Amniotic stem cell (primary cell): ENCODE data around the gene SAXO2.
"Not testable (repeated sequence)": the region's sequence is repeated elsewhere in the genome, so short reads cannot be mapped to it uniquely, and the experiment has no call there.

Experiments
- DNase-seq: peaks from one replicate; lab custom pipeline; 2025; lab: John Stamatoyannopoulos, UW

The SAXO2 gene

DNA sequence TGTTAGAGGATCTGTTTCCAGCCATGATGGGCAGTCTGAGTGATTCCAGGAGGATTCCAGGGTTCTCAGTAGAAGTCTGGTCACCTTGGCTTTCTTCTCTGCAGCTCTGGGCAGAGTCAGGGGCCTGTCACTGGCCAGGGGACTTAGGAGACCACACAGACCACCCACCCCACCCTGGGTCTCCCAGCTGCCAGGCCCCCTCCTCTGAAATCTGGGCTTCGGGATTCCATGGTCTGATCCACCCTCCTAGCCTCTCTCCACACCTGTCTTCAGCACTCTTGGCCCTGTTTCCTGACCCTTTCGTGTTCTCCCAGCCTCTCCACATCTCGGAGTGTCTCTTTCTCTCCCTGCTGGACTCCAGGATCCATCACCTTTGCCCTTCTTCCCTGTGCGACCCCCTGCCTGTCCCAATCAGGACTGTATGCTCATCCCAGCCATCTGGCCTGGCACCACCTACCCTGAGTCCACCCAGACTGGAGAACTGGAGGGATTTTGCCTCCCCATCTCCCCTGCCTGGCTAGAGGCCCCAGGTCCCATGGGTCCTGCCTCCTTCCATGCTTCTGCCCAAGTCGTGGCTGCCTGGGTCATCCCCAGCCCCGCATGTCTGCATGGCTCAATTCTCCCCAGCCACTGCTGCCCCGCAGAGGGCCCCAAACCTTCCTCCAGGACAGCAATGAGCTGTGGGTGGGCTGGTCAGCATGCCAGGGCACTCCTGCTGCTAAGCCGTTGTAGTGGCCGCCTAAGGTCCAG lies 52.3 kb downstream of the SAXO2 start:
- no peak for DNase-seq

DNA sequence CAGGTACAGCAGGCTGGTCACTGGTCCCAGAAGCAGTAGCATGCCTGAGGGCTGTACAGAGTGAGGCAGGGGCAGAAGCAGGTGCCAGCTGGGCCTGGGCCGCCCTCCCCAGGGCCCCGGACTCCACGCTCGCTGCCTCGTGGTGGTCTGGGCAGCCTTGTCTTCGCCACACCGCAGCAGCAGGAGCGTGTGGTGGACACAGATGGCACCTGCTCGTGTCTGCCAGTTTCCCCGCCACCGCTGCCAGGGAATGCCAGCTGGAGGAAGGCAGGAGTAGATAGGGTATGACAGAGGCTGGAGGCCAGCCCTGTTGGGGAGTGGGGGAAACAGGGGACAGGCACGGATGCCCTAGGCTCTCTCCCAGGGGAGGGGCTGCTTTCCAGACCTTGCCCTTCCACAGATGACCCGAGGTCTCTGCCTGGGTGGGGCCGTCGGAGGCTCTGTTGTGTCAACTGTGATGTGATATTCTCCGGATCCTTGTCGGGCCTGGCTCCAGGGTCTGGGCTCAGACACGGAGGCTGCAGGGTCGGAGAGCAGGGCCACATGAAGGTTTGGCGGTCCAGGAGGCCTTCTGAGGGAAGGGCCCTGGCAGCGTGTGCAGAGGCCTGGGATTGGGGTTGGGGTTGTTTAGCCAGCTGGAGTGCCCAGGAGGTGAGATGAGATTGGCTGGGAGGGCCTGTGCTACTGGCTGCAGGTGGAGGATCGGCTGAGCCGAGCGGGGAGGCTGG lies 53.1 kb downstream of the SAXO2 start:
- DNase-seq, result no peak

DNA sequence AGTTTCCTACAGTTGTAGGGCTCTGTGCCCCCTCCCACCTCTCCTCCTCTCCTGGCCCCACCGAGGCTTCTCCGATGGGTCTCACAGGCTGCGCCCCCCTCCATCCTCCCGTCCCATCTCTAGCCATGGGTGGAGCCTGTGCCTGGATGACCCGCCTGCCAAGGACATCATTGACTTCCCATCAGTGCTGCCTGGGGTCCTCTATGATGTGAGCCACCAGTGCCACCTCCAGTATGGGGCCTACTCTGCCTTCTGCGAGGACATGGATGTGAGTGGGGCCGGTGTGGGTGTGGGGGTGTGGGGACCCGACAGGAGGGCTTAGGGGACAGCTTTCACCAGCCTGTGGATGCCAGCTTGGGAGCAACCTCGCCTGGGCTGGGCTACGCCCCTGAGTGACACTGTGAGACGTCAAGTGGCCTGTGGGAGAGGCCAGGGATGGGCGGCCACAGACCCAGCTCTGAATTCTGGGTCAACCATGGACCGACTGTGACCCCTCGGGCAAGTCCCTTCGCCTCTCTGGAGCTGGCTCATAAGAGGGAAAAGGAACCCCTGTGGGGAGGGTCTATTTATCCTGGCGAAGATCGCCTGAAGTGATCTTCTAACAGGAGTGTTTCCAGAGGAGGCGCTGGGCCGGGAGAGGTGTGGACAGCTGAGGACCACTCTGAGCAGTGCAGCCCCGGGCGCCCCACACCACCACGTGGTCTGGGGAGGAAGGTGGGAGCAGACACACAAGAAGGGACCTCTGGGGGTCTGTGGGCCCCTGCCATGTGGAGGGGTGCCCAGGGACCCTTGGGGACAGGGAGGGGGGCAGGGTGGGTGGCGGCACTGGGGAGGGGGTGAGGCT lies 53.9 kb downstream of the SAXO2 start:
- DNase-seq, result not testable (repeated sequence)

DNA sequence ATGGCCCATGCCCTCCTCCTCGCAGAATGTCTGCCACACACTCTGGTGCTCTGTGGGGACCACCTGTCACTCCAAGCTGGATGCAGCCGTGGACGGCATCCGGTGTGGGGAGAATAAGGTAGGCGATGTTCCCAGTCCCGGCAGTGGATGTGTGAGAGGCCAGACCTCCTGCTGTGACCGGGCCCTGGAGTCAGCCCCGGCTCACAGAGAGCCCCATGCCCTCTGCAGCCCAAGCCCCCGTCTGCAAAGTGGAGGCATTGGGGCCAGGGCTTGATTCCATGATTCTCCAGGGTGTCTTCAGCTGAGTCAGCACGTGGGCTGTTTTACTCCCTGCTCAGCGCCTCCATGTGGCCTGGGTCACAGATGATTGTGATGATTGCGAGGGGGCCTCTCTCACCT lies 54.5 kb downstream of the SAXO2 start:
- DNase-seq, result no peak

DNA sequence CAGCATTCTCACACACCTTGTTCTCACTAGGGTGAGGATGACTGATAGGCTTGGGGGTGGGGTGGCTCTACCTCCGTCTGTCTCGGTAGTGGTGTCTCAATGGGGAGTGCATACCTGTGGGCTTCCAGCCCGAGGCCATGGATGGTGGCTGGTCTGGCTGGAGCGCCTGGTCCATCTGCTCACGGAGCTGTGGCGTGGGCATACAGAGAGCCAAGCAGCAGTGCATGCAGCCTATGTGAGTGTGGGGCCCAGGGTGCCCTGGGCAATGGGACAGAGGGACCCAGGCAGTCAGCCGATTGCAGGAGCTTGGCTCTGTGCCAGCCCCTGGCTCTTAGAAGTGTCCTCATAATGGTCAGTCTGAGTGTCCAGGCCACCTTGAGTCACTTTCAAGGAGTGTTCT lies 54.9 kb downstream of the SAXO2 start:
- DNase-seq, result not testable (repeated sequence)

DNA sequence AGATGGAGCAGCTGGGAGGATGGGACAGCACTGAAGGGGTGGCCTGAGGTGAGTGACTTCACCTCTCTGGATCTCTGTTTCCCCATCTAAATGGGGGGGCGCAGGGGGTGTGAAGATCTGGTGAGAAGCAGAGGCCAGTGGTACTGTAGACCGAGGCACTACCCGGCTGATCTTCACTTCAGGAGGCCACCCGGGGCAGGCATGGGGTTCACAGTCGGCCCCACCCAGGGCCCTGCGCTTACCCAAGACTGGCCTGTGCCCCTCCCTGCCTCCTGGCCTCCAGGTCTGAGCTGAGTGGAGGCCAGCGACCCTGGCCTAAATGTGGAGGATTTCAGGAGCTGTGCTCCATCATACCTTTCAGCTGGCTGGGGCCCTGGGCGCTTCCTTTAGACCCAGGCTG lies 55.7 kb downstream of the SAXO2 start:
- not testable (repeated sequence) for DNase-seq

DNA sequence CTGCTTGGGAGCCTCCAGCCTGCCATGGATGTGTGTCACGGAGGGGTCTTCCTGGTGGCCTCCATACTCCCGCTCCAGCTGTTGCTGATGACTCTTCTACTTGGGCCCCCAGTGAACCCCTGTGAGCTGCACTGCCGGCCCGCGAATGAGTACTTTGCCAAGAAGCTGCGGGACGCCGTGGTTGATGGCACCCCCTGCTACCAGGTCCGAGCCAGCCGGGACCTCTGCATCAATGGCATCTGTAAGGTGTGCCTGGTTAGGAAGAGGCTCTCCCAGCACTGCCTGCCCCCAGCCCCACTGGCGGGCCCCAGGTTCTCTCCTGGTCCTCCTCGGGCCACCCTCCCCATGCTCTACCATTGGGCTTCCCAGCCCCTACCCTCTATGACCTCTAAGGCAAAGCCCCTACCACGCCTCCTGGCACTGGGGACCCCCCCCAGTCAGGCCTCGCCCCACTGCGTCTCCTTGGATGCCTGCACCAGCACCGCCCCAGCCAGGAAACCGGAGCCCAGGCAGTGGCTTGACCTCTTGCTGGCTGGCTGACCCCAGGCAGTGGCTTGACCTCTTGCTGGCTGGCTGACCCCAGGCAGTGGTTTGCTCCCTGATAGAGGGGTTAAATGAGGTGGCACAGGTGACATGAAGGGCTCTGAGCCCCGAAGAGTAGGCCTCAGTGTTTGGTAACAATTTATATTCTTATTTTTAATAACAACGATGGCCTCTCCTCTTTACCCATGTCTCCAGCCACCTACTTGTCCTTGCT lies 57.1 kb downstream of the SAXO2 start:
- DNase-seq, result not testable (repeated sequence)

DNA sequence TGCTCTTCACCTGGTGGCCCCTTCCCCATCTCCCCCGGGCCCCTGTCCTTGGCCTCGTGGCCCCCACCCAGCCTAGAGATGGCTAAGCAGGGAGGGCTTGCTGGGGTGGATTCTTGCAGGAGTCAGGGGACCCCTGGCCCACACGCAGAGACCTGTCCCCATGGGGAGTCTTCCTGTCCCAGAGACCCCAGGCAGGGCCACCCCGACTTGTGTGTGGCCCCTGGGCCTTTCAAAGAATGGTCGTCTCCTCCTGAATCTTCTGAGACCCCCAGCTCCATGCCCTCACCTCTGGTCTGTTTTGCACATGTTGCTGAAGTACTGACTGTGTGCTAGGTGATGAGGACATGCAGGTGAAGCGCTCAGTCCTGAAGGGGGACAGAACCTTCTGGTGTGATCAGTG lies 58.2 kb downstream of the SAXO2 start:
- DNase-seq, result not testable (repeated sequence)

DNA sequence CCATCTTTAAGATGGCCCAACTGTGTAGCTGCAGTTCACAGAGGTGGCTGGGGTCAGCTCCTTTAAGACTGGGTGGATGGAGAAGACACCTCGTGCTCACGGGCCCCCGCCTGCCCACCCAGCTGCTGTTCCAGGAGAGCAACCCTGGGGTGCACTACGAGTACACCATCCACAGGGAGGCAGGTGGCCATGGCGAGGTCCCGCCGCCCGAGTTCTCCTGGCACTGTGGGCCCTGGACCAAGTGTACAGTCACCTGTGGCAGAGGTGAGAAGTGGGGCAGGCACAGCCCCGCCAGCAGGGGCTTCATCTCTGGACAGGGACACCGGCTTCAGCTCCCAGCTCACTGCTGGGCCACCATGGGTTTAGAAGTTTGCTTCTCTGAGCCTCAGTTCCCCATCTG lies 59.9 kb downstream of the SAXO2 start:
- DNase-seq, result not testable (repeated sequence)

DNA sequence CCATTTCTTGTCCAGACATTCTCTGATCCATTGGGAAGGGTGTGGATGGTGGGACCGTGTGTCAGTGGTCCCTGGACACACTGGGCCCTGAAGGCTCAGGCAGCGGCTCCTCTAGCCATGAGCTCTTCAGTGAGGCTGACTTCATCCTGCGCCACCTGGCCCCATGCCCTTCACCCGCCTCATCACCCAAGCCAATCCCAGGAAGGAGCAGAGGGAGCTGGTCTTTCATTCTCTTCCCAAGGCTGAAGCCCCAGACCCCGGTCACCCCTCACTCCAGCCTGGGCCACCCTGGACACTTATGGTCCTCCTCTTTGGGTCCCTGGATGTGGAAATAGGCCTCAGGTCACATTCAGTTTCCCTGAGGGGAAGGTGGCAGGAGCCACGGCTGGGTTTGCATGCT lies 62.2 kb downstream of the SAXO2 start:
- not testable (repeated sequence) for DNase-seq

DNA sequence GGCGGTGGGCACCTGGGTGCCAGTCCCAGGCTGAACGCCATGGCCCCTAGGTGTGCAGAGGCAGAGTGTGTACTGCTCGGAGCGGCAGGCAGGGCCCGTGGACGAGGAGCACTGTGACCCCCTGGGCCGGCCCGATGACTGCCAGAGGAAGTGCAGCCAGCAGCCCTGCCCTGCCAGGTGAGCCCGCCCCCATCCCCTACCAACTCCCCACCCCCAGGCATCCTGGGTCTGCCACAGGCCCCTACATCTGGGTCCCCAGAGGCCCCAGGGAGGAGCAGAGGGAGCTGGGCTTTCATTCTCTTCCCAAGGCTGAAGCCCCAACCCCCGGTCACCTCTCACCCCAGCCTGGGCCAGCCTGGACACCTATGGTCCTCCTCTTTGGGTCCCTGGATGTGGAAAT lies 63.0 kb downstream of the SAXO2 start:
- not testable (repeated sequence) for DNase-seq

DNA sequence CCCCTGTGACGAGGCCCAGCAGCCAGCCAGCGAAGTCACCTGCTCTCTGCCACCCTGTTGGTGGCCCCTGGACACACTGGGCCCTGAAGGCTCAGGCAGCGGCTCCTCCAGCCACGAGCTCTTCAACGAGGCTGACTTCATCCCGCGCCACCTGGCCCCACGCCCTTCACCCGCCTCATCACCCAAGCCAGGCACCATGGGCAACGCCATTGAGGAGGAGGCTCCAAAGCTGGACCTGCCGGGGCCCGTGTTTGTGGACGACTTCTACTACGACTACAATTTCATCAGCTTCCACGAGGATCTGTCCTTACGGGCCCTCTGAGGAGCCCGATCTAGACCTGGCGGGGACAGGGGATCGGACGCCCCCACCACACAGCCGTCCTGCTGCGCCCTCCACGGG lies 64.3 kb downstream of the SAXO2 start:
- not testable (repeated sequence) for DNase-seq

DNA sequence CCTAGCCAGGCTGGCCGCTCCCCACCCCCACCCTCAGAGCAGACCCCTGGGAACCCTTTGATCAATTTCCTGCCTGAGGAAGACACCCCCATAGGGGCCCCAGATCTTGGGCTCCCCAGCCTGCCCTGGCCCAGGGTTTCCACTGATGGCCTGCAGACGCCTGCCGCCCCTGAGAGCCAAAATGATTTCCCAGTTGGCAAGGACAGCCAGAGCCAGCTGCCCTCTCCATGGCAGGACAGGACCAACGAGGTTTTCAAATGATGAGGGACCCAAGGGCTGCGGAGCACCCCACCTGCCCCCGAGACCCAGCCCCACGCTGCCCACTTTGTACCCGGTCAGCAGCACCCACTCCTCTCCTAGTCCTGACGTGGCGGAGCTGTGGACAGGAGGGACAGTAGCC lies 64.8 kb downstream of the SAXO2 start:
- DNase-seq, result not testable (repeated sequence)

DNA sequence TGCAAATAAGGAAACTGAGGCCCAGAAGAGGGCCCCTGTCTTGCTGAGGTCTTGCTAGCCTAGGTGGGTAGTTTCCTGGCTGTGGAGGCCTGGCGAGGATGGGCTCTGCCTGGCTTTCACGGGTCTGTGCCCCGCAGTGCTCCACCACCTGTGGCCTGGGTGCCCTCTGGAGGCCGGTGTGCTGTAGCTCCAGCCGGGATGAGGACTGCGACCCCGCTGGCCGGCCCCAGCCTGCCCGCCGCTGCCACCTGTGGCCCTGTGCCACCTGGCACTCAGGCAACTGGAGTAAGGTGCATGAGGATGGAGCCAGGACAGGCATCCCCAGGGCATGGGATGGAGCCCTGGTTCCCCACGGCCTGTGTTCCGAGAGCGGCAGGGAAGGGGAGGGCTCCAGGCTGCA lies 66.4 kb downstream of the SAXO2 start:
- DNase-seq, result not testable (repeated sequence)

DNA sequence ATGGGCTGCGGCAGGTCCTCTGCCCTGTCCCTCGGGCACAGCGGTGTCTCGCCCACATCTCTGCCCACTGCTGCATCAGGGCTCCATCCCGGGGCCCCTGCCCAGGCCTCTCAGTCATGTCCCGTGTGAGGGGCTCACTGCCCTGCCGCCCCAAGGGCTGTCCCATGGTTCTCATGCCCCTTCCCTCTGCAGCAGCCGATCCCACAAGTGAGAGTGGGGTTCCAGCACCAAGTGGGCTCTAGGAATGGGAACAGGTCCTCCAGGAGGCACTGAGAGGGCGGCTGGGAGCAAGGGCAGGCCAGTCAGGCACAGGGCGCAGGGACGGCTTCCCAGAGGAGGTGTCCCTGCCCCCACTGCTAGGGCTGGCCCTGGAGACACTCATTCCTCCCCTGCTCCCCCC lies 68.3 kb downstream of the SAXO2 start:
- not testable (repeated sequence) for DNase-seq

DNA sequence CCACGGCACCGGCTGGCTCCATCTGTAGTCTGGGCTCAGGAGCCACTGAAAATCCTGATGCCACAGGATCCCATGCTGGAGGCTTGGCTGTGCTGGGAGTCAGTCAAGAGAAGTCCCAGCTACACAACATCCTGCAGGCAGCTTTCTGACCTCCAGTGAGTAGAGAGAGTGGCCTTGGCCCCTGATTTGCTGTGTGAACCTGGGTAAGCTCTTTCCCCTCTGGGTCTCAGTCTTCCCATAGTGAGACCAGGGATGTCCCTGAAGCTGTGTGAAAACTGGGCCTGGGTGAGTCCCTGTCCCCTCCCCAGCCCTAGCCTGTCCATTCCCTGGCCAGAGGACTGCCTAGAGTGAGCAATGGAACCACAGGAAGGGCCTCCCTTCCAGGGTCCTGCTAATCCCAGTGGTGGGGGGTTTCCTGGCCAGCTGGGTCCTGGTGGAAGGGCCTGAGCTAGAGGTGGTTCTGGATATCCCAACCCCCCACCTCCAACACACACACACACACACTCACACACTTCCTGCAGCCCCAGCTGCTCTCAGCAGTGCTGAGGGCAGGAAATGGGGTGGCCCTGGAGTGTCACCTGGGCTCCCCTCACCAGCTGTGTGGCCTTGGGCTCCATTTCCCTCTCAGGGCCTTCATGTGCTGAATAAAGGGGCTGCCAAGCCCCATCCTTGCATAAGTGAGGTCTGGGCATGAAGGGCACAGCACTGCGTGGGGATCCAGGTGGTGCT lies 69.1 kb downstream of the SAXO2 start:
- not testable (repeated sequence) for DNase-seq

DNA sequence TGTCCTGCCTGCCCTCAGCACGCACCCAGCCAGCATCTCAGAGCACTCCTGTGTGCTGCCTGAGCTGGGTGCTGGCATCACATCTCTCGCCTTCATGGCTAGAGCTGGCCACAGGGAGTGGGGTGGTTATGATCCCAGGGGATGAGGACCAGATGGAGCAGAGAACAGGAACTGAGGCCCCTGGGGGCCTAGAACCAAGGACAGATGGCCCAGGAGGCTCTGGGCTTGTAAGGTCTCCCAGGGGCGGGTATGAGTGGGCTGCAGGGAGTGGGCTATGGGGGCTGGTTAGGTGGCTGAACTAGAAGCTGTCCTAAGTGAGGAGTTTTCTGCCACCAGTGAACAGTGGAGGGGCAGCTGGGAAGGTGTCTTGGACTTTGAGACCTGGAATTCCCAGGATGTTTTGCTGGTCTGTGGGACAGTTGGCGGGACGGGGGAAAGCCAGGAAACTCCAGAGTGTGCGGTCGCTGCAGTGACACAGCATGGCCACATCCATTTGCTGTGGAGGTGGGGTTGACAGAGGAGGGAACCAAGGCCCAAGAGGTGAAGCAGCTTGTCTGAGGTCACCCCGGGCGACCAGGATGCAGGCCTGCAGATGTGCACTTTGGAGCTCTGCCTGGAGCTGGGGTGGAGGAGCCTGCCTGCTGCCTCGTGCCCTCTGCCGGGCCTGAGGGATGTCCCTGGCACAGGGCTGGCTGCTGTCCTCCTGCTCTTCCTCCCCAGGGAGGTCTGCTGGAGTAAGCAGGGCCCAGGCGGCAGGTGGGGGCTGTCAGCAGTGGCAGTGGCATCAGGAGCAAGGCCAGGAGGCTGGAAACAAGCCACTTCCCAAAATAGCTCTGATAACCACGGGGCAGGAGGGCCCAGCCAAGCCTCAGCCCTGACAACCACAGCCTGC lies 70.3 kb downstream of the SAXO2 start:
- not testable (repeated sequence) for DNase-seq

DNA sequence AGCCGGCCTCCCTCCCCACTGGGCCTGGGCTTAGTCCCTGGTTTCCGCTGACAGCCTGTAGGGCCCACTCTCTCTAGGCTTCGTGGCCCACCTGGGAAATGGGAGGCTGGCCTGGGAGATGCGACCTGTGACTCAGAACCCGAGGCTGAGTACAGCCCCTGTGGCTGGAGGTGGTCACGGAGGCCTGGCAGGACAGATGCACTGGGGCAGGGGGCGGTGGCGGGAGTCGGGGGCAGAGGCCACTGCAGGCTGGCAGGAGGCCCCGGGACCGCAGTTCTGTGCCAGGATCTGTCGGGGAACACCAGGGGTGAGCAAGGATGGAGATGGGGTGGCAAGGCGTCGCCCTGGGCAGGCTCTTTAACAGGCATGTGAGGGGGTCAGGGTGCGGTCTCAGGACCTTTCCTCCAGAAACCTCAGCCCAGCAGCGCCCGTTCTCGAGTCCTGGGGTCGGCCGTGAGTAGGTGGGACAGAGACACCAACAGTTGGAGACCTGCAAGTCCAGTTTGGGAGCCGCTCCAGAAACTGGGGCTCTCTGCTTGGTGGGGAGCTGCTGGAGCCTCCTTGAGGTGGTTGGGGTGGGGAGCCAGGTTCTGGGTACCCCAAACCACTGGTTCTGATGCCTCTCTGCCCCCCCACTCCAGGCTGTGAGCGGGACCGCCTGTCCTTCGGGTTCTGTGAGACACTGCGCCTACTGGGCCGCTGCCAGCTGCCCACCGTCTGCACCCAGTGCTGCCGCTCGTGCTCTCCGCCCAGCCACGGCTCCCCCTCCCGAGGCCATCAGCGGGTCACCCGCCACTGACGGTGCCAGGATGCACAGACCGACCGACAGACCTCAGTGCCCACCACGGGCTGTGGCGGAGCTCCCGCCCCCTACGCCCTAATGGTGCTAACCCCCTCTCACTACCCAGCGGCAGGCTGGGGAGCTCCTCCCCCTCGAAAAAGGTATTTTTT lies 71.3 kb downstream of the SAXO2 start:
- DNase-seq, result not testable (repeated sequence)
